GM06990 (cell line): ENCODE measurements around the gene RND3.

Source experiments
- DNase-seq: peaks from one replicate; pipeline ENCODE4 v3.0.0-alpha.2; 2011; ENCODE audit not compliant: insufficient read length; ENCODE audit errors: extremely low read depth
- H3K27me3 ChIP-seq: replicated peaks from 2 replicates; pipeline ENCODE4 v1.6.0; 2011; ENCODE audit warnings: low read length; ENCODE audit not compliant: control insufficient read depth, insufficient read depth
- H3K36me3 ChIP-seq: 2 replicates; pipeline ENCODE4 v1.5.1; 2011; ENCODE audit warnings: low read length; ENCODE audit not compliant: control insufficient read depth, insufficient read depth
- H3K4me3 ChIP-seq: replicated peaks from 2 replicates; pipeline ENCODE4 v1.5.1; 2011; ENCODE audit warnings: low read depth, mild to moderate bottlenecking, control low read depth, low read length
- CTCF ChIP-seq: IDR thresholded peaks from 2 replicates; pipeline ENCODE4 v1.5.1; 2011; ENCODE audit warnings: low read length, control low read depth, mild to moderate bottlenecking, inconsistent platforms; ENCODE audit not compliant: insufficient read depth, poor library complexity, severe bottlenecking

The RND3 gene

GRCh38 chr2:150473767-150474166 lies 13.7 kb downstream of the RND3 start:
- Histone ChIP-seq H3K27me3 (no peaks in the 10 kb centered on the region), H3K36me3 (no peaks in the 10 kb centered on the region), H3K4me3 (no peak overlapping the region)
- TF ChIP-seq CTCF = no peak
- no peak for DNase-seq

DNA sequence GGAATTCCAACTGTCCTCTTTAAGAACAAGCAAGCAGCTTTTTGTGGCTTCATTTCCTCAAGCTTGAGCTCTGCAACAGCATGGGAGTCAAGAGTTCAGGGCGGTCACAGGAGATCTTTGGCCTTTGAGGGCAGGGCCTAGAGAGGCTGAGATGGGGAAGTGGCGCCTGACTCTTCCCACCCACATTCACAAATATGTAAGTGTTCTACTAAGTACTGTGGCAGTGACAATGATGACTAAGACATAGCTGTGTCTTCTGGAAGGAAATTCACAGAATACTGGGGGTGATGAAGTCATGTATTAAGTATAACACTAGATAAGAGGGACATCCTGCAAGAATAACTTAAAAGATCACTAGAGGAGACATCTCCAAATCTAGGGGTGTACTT lies 15.0 kb downstream of the RND3 start:
- Histone ChIP-seq H3K36me3 (no peaks in the 10 kb centered on the region), H3K27me3 (no peaks in the 10 kb centered on the region), H3K4me3 (no peak overlapping the region)
- DNase-seq = no peak
- no peak for TF ChIP-seq CTCF

DNA sequence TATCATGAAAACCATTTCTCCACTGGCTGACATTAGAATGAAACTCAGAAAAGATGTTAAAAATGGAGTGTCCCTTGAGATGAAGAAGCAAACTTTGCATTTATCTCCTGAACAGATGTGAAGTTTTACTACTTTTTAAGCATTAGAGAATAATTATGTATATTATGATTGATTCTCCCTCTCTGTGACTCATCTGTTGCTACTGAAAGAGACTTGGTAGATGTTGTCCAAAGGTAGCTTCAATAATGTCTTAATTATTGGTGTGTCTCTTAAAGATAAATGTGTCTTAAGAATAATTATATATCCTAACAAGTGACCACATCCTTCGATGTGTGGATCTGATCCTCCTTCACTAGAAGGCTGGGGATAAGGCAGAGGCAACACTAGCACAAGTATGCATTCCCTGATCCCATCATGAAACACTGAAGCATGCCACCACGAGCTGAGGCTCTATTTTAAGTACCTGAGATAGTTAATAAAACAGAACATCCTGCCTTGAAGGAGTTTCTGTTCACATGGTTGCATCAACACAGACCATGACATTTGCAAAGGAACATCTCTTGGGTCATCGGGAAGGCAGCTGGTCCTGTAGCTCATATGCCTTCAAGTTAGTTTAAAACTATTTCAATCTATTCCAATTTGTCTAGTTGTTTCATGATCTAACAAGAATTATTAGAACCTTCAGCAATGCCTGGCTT lies 15.5 kb downstream of the RND3 start:
- Histone ChIP-seq H3K36me3 (no peaks in the 10 kb centered on the region), H3K27me3 (no peaks in the 10 kb centered on the region), H3K4me3 (no peak overlapping the region)
- no peak for DNase-seq
- no peak for TF ChIP-seq CTCF

- H3K36me3 ChIP-seq = no peaks in the 10 kb centered on the region
- TF ChIP-seq CTCF = no peak
- no peak for DNase-seq
Measured at GRCh38 chr2:150470435-150470834, 17.0 kb downstream of the RND3 start.

GRCh38 chr2:150469706-150470274 lies 17.7 kb downstream of the RND3 start:
- H3K36me3 ChIP-seq = no peaks in the 10 kb centered on the region
- no peak for TF ChIP-seq CTCF
- no peaks in the 10 kb centered on the region for H3K27me3 ChIP-seq
- no peak overlapping the region for H3K4me3 ChIP-seq
- DNase-seq = no peak

More at GRCh38 chr2:150470435-150470834, 17.0 kb downstream of the RND3 start:
- Histone ChIP-seq H3K4me3 (no peak overlapping the region), H3K27me3 (no peaks in the 10 kb centered on the region)
